Measurements from ENCODE around the gene CFB. TPM values are rescaled to one million over a fixed set of nuclear protein-coding genes. Genes with fewer than 3 reads are reported as not detected.

The CFB gene
- total RNA-seq, 1 donor from 2014 or later: 1.4 TPM

DNA sequence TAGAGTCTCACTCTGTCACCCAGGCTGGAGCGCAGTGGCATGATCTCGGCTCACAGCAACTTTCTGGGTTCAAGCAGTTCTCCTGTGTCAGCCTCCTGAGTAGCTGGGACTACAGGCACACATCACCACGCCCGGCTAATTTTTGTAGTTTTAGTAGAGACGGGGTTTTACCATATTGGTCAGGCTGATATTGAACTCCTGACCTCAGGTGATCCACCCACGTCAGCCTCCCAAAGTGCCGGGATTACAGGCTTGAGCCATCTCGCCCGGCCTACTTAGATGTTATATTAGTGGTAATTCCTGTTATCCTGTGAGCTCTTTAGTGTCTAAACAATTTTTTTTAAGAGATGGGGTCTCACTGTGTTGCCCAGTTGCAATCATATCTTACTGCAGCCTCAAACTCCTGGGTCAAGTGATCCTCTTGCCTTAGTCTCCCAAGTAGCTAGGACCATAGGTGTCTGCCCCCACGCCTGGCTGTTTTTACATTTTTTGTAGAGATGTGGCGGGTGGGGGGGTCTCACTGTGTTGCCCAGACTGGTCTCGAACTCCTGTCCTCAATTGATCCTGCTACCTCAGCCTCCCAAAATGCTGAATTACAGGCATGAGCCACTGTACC is 32.0 kb downstream of the CFB start:
- Histone ChIP-seq H4K20me1 (ENCODE audit: insufficient read depth, low read length) (no peaks in the 10 kb centered on the region), H3K27me3 (ENCODE audit: insufficient read depth, low read length) (no peaks in the 10 kb centered on the region), H3K9ac (ENCODE audit: low read length) (no peak overlapping the region), H2AFZ (ENCODE audit: low read depth, low read length) (no peak overlapping the region), H3K36me3 (ENCODE audit: insufficient read depth, low read length) (peaks cover 2% of the 10 kb centered on the region), H3K4me1 (ENCODE audit: insufficient read depth, low read length) (peaks cover 5% of the 10 kb centered on the region), H3K79me2 (ENCODE audit: insufficient read depth, low read length) (peaks cover 21% of the 10 kb centered on the region), H3K27ac (ENCODE audit: low read depth, low read length) (no peak overlapping the region), H3K4me2 (ENCODE audit: low read length) (no peak overlapping the region), H3K9me3 (ENCODE audit: insufficient read depth, low read depth, low read length) (no peaks in the 10 kb centered on the region), H3K4me3 (ENCODE audit: insufficient read depth, low read depth, low read length) (no peak overlapping the region)
- FAIRE-seq (no peak), DNase-seq (ENCODE audit: low read depth) (no peak)
- Mint-ChIP-seq H3K27ac (ENCODE audit: unreplicated experiment) (no peak overlapping the region), H3K9me3 (ENCODE audit: unreplicated experiment) (no peaks in the 10 kb centered on the region), H3K27me3 (ENCODE audit: low read depth, unreplicated experiment) (no peaks in the 10 kb centered on the region), H3K36me3 (ENCODE audit: low read depth, unreplicated experiment) (peaks cover 13% of the 10 kb centered on the region), H3K4me1 (ENCODE audit: low read depth, unreplicated experiment) (peaks cover 5% of the 10 kb centered on the region), H3K4me3 (ENCODE audit: unreplicated experiment) (no peak overlapping the region)
- TF ChIP-seq EZH2 (IDR thresholded peaks at IDR 0.05; ENCODE audit: insufficient read depth, low read length): no peak
- TF ChIP-seq, protein P1, sequence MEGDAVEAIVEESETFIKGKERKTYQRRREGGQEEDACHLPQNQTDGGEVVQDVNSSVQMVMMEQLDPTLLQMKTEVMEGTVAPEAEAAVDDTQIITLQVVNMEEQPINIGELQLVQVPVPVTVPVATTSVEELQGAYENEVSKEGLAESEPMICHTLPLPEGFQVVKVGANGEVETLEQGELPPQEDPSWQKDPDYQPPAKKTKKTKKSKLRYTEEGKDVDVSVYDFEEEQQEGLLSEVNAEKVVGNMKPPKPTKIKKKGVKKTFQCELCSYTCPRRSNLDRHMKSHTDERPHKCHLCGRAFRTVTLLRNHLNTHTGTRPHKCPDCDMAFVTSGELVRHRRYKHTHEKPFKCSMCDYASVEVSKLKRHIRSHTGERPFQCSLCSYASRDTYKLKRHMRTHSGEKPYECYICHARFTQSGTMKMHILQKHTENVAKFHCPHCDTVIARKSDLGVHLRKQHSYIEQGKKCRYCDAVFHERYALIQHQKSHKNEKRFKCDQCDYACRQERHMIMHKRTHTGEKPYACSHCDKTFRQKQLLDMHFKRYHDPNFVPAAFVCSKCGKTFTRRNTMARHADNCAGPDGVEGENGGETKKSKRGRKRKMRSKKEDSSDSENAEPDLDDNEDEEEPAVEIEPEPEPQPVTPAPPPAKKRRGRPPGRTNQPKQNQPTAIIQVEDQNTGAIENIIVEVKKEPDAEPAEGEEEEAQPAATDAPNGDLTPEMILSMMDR (IDR thresholded peaks at IDR 0.05; ENCODE audit: insufficient read depth, low read depth, low read length): no peak

DNA sequence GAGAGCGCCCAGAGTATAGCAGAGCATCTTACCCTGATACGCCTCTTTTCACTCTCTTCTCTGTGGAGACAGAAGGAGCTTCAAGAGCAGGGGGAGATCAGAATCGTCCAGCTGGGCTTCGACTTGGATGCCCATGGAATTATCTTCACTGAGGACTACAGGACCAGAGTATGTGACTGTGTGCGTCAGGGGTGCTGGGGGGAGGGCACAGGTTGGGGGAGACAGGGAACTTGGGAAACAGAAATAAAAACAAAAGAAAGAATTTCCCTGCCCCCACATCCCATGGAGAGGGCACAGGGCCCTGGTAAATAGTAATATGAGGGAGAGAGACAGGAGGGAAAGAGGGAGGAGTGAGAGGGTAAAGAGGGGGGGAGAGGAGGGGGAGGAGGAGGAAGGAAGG is 32.9 kb downstream of the CFB start:
- Histone ChIP-seq H3K9me3 (ENCODE audit: insufficient read depth, low read depth, low read length) (no peaks in the 10 kb centered on the region), H3K36me3 (ENCODE audit: insufficient read depth, low read length) (peaks cover 2% of the 10 kb centered on the region), H3K9ac (ENCODE audit: low read length) (no peak overlapping the region), H2AFZ (ENCODE audit: low read depth, low read length) (no peak overlapping the region), H3K4me2 (ENCODE audit: low read length) (no peak overlapping the region), H3K4me1 (ENCODE audit: insufficient read depth, low read length) (no peaks in the 10 kb centered on the region), H3K4me3 (ENCODE audit: insufficient read depth, low read depth, low read length) (no peak overlapping the region), H3K27ac (ENCODE audit: low read depth, low read length) (no peak overlapping the region), H3K27me3 (ENCODE audit: insufficient read depth, low read length) (no peaks in the 10 kb centered on the region), H4K20me1 (ENCODE audit: insufficient read depth, low read length) (no peaks in the 10 kb centered on the region), H3K79me2 (ENCODE audit: insufficient read depth, low read length) (peaks cover 12% of the 10 kb centered on the region)
- FAIRE-seq: no peak
- no peak for DNase-seq (ENCODE audit: low read depth)
- H3K36me3 Mint-ChIP-seq (ENCODE audit: low read depth, unreplicated experiment): peaks cover 12% of the 10 kb centered on the region
- H3K27ac Mint-ChIP-seq (ENCODE audit: unreplicated experiment): no peak overlapping the region
- H3K4me3 Mint-ChIP-seq (ENCODE audit: unreplicated experiment): no peak overlapping the region
- TF ChIP-seq, protein P1 (IDR thresholded peaks at IDR 0.05; ENCODE audit: insufficient read depth, low read depth, low read length): no peak
- TF ChIP-seq EZH2 (IDR thresholded peaks at IDR 0.05; ENCODE audit: insufficient read depth, low read length): no peak
- H3K27me3 Mint-ChIP-seq (ENCODE audit: low read depth, unreplicated experiment): no peaks in the 10 kb centered on the region
- H3K9me3 Mint-ChIP-seq (ENCODE audit: unreplicated experiment): no peaks in the 10 kb centered on the region
- no peaks in the 10 kb centered on the region for H3K4me1 Mint-ChIP-seq (ENCODE audit: low read depth, unreplicated experiment)

DNA sequence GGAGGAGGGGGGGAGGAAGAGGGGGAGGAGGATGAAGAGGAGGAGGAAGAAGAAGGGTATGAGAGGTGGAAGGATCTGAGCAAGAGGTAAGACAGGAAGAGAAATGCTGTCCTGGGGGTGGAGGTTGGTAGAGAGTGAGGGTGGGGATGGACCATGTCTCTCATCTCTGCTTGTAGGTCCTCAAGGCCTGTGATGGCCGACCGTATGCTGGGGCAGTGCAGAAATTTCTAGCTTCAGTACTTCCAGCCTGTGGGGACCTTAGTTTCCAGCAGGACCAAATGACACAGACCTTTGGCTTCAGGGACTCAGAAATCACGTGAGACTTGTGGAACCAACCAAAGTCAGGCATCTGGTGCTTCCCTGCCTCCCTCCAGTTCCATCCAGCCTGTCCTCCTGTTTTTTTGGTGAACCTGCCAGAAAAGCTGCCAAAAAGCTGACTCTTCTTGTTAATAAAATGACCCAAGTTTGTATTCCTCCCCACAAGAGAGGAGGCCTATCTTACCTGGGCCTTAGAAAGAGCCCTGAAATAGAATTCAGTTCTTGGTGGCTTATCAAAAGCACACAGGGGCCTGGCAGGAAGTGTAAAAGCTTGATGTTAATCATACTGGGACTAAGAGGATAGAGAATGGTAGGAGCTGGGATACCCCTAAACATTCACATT is 33.5 kb downstream of the CFB start:
- H3K27me3 Mint-ChIP-seq (ENCODE audit: low read depth, unreplicated experiment): no peaks in the 10 kb centered on the region

More for the DNA sequence above, 33.5 kb downstream of the CFB start:
- Histone ChIP-seq H3K4me2 (ENCODE audit: low read length) (no peak overlapping the region), H3K4me1 (ENCODE audit: insufficient read depth, low read length) (no peaks in the 10 kb centered on the region), H3K27ac (ENCODE audit: low read depth, low read length) (no peak overlapping the region), H4K20me1 (ENCODE audit: insufficient read depth, low read length) (no peaks in the 10 kb centered on the region), H2AFZ (ENCODE audit: low read depth, low read length) (no peak overlapping the region), H3K9me3 (ENCODE audit: insufficient read depth, low read depth, low read length) (no peaks in the 10 kb centered on the region), H3K36me3 (ENCODE audit: insufficient read depth, low read length) (peaks cover 2% of the 10 kb centered on the region), H3K27me3 (ENCODE audit: insufficient read depth, low read length) (no peaks in the 10 kb centered on the region), H3K4me3 (ENCODE audit: insufficient read depth, low read depth, low read length) (no peak overlapping the region), H3K9ac (ENCODE audit: low read length) (no peak overlapping the region), H3K79me2 (ENCODE audit: insufficient read depth, low read length) (peaks cover 6% of the 10 kb centered on the region)
- TF ChIP-seq, protein P1 (IDR thresholded peaks at IDR 0.05; ENCODE audit: insufficient read depth, low read depth, low read length): no peak
- TF ChIP-seq EZH2 (IDR thresholded peaks at IDR 0.05; ENCODE audit: insufficient read depth, low read length): no peak
- H3K4me1 Mint-ChIP-seq (ENCODE audit: low read depth, unreplicated experiment): no peaks in the 10 kb centered on the region
- FAIRE-seq: no peak
- no peak overlapping the region for H3K27ac Mint-ChIP-seq (ENCODE audit: unreplicated experiment)
- no peak overlapping the region for H3K4me3 Mint-ChIP-seq (ENCODE audit: unreplicated experiment)
- H3K36me3 Mint-ChIP-seq (ENCODE audit: low read depth, unreplicated experiment): peaks cover 12% of the 10 kb centered on the region
- DNase-seq (ENCODE audit: low read depth): no peak
- H3K9me3 Mint-ChIP-seq (ENCODE audit: unreplicated experiment): no peaks in the 10 kb centered on the region
